ENCODE data around the gene ATXN1L.
"Not testable (repeated sequence)": the region's sequence is repeated elsewhere in the genome, so short reads cannot be mapped to it uniquely, and the experiment has no call there.

Gene ATXN1L, protein sequence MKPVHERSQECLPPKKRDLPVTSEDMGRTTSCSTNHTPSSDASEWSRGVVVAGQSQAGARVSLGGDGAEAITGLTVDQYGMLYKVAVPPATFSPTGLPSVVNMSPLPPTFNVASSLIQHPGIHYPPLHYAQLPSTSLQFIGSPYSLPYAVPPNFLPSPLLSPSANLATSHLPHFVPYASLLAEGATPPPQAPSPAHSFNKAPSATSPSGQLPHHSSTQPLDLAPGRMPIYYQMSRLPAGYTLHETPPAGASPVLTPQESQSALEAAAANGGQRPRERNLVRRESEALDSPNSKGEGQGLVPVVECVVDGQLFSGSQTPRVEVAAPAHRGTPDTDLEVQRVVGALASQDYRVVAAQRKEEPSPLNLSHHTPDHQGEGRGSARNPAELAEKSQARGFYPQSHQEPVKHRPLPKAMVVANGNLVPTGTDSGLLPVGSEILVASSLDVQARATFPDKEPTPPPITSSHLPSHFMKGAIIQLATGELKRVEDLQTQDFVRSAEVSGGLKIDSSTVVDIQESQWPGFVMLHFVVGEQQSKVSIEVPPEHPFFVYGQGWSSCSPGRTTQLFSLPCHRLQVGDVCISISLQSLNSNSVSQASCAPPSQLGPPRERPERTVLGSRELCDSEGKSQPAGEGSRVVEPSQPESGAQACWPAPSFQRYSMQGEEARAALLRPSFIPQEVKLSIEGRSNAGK

DNA sequence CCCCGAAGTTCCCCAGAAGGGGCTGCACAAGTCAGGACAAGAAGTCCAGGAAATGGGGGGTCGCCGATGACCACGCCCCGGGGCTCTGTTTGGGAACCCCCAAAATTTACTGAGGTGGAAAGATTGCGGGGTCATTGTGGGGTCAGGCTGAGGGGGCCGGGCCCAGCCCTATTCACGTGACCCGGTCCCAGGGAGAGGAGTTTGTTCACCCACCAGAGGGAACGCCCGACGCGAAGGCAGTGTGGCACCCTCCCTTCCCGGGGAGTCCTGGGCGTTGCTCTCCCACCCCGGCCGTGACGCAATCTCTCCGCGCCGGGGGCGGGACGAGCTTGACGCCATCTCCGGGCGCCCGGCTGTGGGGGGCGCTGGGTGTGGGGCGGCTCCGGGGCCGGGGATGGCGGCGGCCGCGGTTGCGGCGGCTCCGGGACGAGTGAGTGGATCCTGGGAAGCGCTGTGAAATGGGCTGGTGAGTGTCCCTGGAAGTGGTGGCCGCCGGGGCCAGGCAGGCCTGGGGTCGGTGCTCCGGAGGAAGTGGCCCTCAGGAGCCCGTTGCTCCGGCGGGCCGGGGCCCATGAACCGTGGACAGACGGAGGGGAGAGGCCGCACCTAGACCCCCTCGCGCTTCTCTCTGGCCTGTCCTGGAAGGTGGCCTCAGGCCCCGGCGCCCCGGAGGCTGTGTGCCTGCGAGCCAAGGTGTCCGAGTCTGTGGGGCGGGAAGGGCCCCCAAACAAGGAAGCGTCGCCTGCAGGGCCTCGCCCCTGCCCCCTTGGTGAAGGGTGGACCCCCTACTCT lies at the start of gene ATXN1L:
TSS of gene ATXN1L (plus strand) at position 338 of the 792 bp plus-strand sequence. CDS start 3,765 bp downstream, outside the sequence.
- peak within 1 kb of the TSS; percentile 89 for H3K4me3 ChIP-seq (ENCODE audit: low read length)
- no peak for TF ChIP-seq ZNF274 (IDR thresholded peaks at IDR 0.05; ENCODE audit: low read depth, low read length)

DNA sequence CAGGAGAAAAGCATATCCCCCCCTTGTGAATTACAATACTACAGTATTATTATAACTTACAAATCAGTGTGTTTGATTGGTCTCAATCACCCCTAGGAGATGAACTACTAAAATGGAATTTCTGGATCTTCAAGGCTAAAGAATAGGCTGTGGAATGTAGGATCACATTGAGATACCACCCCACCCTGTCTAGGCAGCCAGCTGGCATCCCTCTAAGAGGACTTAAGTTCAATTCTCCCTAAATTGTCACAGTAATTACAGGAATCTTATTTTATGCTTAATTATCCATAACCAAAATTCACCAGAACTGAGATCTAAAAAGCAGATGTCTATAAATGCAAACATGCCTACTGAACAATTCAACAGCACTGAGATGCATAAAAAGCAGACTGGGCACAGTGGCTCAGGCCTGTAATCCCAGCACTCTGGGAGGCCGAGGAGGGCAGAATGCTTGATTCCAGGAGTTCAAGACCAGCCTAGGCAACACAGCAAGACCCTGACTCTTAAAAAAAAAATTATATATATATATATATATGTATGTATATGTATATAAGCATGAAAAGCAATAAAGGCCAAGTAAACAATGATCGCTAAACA lies 49.2 kb upstream of the ATXN1L start:
- H3K4me3 ChIP-seq (ENCODE audit: low read length), result no peak overlapping the region
- TF ChIP-seq ZNF274 (IDR thresholded peaks at IDR 0.05; ENCODE audit: low read depth, low read length), result no peak

DNA sequence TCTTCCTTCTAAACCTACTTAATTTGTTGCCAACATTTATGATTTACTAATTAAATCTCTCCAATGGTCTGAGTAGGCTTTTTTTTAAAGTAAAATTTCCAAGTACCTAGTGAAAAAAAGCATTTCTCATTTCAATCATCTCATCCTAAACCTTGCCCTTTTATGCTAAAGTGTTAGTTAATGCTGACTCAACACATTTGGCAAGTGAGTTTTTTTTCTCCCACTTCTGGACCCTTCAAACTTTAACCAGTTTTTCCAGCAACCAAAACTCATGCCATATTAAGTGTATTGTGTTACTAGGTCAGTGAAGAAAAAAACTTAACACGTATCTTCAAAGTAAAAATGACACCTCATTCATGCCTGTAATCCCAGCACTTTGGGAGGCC lies 42.5 kb upstream of the ATXN1L start:
- TF ChIP-seq ZNF274 (IDR thresholded peaks at IDR 0.05; ENCODE audit: low read depth, low read length), result no peak
- H3K4me3 ChIP-seq (ENCODE audit: low read length), result no peak overlapping the region

DNA sequence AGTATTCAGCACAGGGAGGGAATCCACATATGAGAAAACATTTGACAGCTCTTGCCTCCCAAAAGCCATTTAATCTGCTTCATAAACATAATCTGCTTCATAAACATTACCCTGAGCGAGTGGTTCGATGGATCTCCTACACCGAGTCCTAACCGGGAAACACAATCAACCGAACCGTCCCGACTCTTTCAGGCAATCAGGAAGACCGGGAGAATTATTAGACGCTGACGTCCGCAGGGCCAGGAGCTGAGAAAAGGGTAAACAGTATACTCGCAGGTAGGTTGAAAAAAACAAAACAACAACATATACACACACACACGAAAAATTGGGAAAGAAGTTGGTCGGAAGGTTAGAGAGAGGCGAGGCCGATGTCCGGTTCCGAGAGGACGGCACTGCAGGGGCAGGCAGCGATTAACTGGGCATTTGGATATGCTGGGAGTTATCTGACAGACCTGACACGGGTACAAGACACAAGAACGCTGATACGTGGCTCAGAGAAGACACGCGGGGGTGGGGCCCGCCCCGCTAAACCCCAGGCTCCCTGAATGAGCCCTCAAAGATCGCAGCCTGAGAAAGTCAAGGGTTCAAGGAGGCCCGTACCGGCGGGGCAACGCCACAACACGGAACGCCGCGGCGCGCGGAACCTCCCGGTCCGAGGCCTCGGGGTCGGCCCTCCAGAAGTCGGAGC lies 37.7 kb upstream of the ATXN1L start:
- no peak for TF ChIP-seq ZNF274 (IDR thresholded peaks at IDR 0.05; ENCODE audit: low read depth, low read length)

DNA sequence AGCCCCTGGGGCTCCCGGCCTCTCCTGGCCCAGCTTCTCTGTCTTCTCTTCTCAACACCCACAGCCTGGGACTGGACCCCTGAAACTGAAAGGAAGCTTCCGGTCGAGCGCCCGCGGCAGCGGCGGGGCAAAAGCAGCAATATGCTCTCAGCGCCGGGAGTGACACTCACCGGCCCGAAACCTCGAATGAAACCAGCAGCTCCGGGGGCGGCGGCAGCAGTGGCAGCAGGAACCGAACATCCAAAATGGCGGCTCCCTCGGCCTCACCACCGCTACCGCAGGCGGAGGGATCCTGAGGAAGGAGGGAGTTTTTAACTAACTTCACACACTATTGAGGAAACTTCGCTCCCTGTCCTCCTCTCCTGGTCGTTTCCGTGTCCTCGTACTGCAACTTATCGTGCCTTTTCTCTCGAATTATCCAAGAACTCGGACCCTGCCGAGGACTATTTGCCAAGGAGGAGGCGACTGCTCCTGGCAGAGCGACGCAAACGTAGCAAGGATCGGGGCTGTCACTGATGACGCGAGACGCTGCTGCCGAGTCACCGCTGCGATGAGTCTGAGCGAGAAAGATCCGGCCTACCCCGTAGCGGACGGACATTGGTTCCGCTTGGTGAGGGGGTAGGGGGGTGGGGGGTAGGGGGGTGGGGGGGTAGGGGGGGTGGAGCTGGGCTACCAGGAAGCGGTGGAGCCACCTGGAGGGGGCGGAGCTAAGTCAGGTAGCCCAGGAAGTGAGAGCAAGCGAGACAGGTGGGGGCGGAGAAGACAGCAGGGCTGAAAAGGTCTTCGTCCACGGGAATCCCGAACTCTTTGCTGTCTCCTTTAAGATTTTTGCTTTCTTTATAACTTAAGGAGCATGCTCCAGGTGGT lies 37.0 kb upstream of the ATXN1L start, which contains the start of gene AP1G1:
TSS of gene AP1G1 (minus strand) at position 242 of the 867 bp plus-strand sequence. CDS start 19,355 bp downstream, outside the sequence.
- no peak for TF ChIP-seq ZNF274 (IDR thresholded peaks at IDR 0.05; ENCODE audit: low read depth, low read length)
- H3K4me3 ChIP-seq (ENCODE audit: low read length), result peak within 1 kb of the TSS; percentile 95

More for the DNA sequence above, 37.7 kb upstream of the ATXN1L start:
- peak overlapping the region; percentile 95 for H3K4me3 ChIP-seq (ENCODE audit: low read length)

DNA sequence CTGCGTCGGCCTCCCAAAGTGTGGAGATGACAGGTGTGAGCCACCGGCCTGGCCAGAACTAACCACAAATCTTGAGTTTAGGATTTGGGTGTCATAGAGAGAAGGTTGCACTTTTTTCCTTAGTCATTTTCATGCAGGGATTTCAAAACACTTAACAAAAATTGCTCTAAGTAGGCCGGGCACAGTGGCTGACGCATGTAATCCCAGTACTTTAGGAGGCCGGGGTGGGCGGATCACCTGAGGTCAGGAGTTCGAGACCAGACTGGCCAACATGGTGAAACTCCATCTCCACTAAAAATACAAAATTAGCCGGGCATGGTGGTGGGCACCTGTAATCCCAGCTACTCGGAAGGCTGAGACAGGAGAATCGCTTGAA lies 35.6 kb upstream of the ATXN1L start:
- H3K4me3 ChIP-seq (ENCODE audit: low read length), result peak overlapping the region; percentile 87; the same call in 1 of the 2 replicates

DNA sequence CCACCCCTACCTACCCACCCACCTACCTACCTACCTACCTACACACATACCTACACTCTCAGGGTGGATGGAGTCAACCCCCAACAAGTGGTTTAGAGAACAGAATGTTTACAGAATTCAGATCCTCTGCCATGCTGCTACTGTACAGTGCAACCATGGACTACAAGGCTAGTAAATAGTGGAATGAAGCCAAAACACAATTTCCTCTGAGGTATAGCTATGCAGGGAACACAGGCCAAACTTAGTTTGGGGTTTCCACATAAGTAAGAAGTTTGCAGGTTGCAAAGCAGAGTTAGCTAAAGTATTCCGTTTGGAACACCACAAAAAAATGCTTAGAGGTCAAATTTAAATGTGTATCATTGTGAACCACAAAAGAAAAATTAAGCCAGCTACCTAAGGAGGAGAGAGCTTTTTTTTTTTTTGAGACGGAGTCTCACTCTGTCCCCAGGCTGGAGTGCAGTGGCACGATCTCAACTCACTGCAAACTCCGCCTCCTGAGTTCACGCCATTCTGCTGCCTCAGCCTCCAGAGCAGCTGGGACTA lies 34.4 kb upstream of the ATXN1L start:
- TF ChIP-seq ZNF274 (IDR thresholded peaks at IDR 0.05; ENCODE audit: low read depth, low read length), result no peak
- no peak overlapping the region for H3K4me3 ChIP-seq (ENCODE audit: low read length)

DNA sequence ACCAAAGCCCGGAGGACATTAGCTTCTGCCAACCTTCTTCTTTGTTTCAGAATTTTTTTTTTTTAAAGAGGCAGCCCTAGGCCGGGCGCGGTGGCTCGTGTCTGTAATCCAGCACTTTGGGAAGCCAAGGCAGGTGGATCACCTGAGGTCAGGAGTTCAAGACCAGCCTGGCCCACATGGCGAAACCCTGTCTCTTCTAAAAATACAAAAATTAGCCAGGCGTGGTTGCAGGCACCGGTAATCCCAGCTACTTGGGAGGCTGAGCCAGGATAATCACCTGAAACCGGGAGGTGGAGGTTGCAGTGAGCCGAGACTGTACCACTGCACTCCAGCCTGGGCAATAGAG lies 28.6 kb upstream of the ATXN1L start:
- peak overlapping the region; percentile 52; the same call in 1 of the 2 replicates for H3K4me3 ChIP-seq (ENCODE audit: low read length)

DNA sequence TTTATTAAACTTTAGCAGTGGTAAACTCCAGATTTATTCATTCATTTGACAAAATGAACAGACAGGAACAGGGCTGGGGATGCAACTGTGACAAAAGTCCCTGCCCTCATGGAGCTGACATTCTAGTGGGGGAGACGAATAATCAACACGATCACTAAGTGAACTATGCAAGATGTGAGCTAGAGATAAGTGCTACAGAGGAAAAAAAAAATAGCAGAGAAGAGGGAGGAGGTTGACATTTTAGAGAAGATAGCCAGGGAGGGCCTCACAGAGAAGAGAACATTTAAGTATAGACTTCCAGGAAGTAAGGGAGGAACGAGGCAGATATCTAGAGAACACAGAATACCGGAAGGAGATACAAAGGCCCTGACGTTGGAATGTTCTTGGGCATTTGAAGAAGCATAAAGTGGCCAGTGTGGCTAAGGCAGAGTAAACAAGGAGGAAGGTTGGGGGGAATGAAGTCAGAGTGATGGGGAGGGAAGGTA lies 19.2 kb upstream of the ATXN1L start:
- no peak for TF ChIP-seq ZNF274 (IDR thresholded peaks at IDR 0.05; ENCODE audit: low read depth, low read length)
- H3K4me3 ChIP-seq (ENCODE audit: low read length), result no peak overlapping the region

DNA sequence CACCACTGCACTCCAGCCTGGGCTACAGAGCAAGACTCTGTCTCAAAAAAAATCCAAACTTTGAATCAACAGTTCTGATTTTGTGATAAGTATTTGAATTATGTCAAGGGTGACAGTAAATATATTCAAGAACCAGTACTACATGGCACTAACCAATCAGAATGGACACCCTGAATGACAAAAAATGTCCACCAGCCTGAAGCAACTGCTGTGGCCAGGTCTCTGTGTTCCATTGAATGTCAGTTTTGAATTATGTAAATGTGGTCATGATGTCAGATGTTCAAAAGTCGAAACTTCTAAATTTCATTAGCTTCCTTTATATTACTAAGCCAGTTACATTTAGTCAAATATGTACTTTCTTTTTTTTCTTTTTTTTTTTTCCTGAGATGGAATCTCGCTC lies 15.4 kb upstream of the ATXN1L start:
- no peak overlapping the region for H3K4me3 ChIP-seq (ENCODE audit: low read length)
- TF ChIP-seq ZNF274 (IDR thresholded peaks at IDR 0.05; ENCODE audit: low read depth, low read length), result no peak

DNA sequence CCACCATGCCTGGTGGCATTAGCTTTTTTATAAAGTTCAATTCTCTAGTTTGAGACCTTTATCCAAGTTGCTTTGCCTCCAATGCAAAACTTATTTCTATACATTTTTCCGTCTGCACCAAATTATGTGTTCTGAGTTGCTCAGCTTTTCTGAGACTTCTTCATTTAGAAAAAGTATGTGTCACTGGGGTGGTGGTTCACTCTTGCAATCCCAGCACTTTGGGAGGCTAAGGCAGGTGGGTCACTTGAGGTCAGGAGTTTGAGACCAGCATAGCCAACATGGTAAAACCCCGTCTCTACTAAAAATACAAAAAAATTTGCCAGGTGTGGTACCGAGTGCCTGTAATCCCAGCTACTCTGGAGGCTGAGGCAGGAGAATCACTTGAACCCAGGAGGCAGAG lies 14.1 kb upstream of the ATXN1L start:
- not testable (repeated sequence) for H3K4me3 ChIP-seq (ENCODE audit: low read length)

DNA sequence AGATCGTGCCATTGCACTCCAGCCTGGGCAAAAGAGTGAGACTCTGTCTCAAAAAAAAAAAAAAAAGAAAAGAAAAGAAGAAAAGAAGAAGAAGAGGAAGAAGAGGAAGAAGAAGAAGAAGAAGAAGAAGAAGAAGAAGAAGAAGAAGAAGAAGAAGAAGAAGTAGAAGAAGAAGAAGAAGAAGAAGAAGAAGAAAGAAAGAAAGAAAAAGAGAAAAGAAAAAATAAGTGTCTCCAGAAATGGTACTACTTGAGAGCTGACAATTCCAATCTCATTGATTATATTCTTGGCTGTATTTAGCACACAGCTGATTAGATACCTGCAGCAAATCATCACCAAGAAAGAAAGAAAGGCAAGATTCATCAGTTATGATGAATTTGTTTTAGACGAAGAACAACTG lies 13.7 kb upstream of the ATXN1L start:
- H3K4me3 ChIP-seq (ENCODE audit: low read length), result not testable (repeated sequence)

DNA sequence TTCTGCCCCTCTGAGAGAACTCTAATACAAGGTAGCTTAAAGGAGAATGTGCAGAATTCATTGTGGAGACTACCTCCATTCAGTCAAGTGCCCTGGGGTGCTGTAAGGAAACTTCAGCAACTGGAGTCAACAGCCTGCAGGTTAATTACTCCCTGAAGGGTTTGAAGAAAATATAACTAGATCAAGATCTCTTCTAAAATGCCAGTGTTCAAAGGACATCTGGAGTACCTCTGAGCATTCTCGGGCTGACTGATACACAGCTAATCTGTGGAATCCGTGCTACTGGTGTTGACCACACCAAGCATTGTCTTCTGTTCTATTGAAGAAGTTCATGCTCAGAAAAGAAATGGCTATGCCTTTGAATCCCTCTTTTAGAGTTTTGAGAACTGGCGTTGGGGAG lies 11.5 kb upstream of the ATXN1L start:
- no peak for TF ChIP-seq ZNF274 (IDR thresholded peaks at IDR 0.05; ENCODE audit: low read depth, low read length)

More for the DNA sequence above, 11.5 kb upstream of the ATXN1L start:
- no peak overlapping the region for H3K4me3 ChIP-seq (ENCODE audit: low read length)
